Measurements from ENCODE around the gene DAPK2.

DAPK2 gene

GRCh38 chr15:64001148-64001547 lies 45.1 kb downstream of the DAPK2 start:
- DNase-seq (ENCODE audit: extremely low spot score, insufficient read length, low read depth) = no peak
- FAIRE-seq = no peak

GRCh38 chr15:64000183-64000951 lies 45.9 kb downstream of the DAPK2 start:
- DNase-seq (ENCODE audit: extremely low spot score, insufficient read length, low read depth) (no peak), FAIRE-seq (no peak)

GRCh38 chr15:63999177-63999576 lies 47.1 kb downstream of the DAPK2 start:
- FAIRE-seq = no peak
- DNase-seq (ENCODE audit: extremely low spot score, insufficient read length, low read depth) = no peak

- DNase-seq (ENCODE audit: extremely low spot score, insufficient read length, low read depth) = no peak
- FAIRE-seq = no peak
Observed at GRCh38 chr15:63998489-63998888, 47.8 kb downstream of the DAPK2 start.

- no peak for FAIRE-seq
- DNase-seq (ENCODE audit: extremely low spot score, insufficient read length, low read depth) = no peak
Observed at GRCh38 chr15:63997715-63998442, 48.4 kb downstream of the DAPK2 start.

- DNase-seq (ENCODE audit: extremely low spot score, insufficient read length, low read depth) (no peak), FAIRE-seq (no peak)
Observed at GRCh38 chr15:63996794-63997357, 49.4 kb downstream of the DAPK2 start.

- DNase-seq (ENCODE audit: extremely low spot score, insufficient read length, low read depth) = no peak
- no peak for FAIRE-seq
Observed at GRCh38 chr15:63995789-63996188, 50.5 kb downstream of the DAPK2 start.

GRCh38 chr15:63994073-63994600 lies 52.1 kb downstream of the DAPK2 start:
- FAIRE-seq = no peak
- DNase-seq (ENCODE audit: extremely low spot score, insufficient read length, low read depth) = no peak

GRCh38 chr15:63992300-63992699 lies 54.0 kb downstream of the DAPK2 start:
- DNase-seq (ENCODE audit: extremely low spot score, insufficient read length, low read depth) (no peak), FAIRE-seq (no peak)

GRCh38 chr15:63991706-63992105 lies 54.6 kb downstream of the DAPK2 start:
- FAIRE-seq = peak; percentile 57
- no peak for DNase-seq (ENCODE audit: extremely low spot score, insufficient read length, low read depth)

- DNase-seq (ENCODE audit: extremely low spot score, insufficient read length, low read depth) (no peak), FAIRE-seq (no peak)
Observed at GRCh38 chr15:63990454-63990853, 55.8 kb downstream of the DAPK2 start.

GRCh38 chr15:63987796-63988378 lies 58.4 kb downstream of the DAPK2 start:
- DNase-seq (ENCODE audit: extremely low spot score, insufficient read length, low read depth) = no peak
- no peak for FAIRE-seq

- peak; percentile 25 for DNase-seq (ENCODE audit: extremely low spot score, insufficient read length, low read depth)
- peak; percentile 87 for FAIRE-seq
Observed at GRCh38 chr15:63986751-63987341, 59.4 kb downstream of the DAPK2 start.

GRCh38 chr15:63986185-63986680 lies 60.1 kb downstream of the DAPK2 start:
- DNase-seq (ENCODE audit: extremely low spot score, insufficient read length, low read depth) = no peak
- FAIRE-seq = no peak

- DNase-seq (ENCODE audit: extremely low spot score, insufficient read length, low read depth) (no peak), FAIRE-seq (no peak)
Observed at GRCh38 chr15:63985221-63986184, 60.8 kb downstream of the DAPK2 start.

GRCh38 chr15:63984331-63984730 lies 62.0 kb downstream of the DAPK2 start:
- FAIRE-seq = no peak
- no peak for DNase-seq (ENCODE audit: extremely low spot score, insufficient read length, low read depth)

GRCh38 chr15:63983061-63983711 lies 63.1 kb downstream of the DAPK2 start:
- FAIRE-seq (no peak), DNase-seq (ENCODE audit: extremely low spot score, insufficient read length, low read depth) (no peak)

GRCh38 chr15:63982381-63982854 lies 63.9 kb downstream of the DAPK2 start:
- FAIRE-seq = no peak
- DNase-seq (ENCODE audit: extremely low spot score, insufficient read length, low read depth) = no peak

All from GM18507 (cell line).